K562 (cell line): Measurements from ENCODE around the gene DCUN1D3. TPM values are rescaled to one million over a fixed set of nuclear protein-coding genes. Genes with fewer than 3 reads are reported as not detected.

Experiments used
- BDP1 ChIP-seq: IDR thresholded peaks from 3 replicates; pipeline ENCODE4 v1.6.1; 2011; ENCODE audit not compliant: insufficient read length, insufficient read depth
- BHLHE40 ChIP-seq: IDR thresholded peaks from 2 replicates; pipeline ENCODE4 v1.6.1; 2011; ENCODE audit warnings: low read length, improper control_type of control experiment
- CEBPB ChIP-seq: fragments of 450-650 bp; IDR thresholded peaks from 2 replicates; pipeline ENCODE4 v1.6.1; 2016; ENCODE audit warnings: missing genetic modification characterization, missing compliant biosample characterization
- CTBP1 ChIP-seq: fragments of 450-650 bp; IDR thresholded peaks from 2 replicates; pipeline ENCODE4 v1.6.1; 2016; ENCODE audit warnings: borderline replicate concordance
- HDAC6 ChIP-seq: IDR thresholded peaks from 2 replicates; pipeline ENCODE4 v1.6.1; 2012; ENCODE audit warnings: low read depth, mild to moderate bottlenecking, control low read depth, inconsistent platforms, low read length, moderate library complexity
- HNRNPL ChIP-seq: fragments of 200-400 bp; formaldehyde crosslinking; IDR thresholded peaks from 2 replicates; pipeline ENCODE4 v1.6.1; 2017; ENCODE audit warnings: low read depth, mild to moderate bottlenecking, low read length
- MLX ChIP-seq, 2 experiments: fragments of 450-650 bp in 1 of 2; sonication (generic) in 1 of 2; formaldehyde crosslinking; conservative IDR thresholded peaks; 2 replicates each; pipeline versions ENCODE4 v1.4.0 to v1.8.1; 2020 to 2022; ENCODE audit warnings: mild to moderate bottlenecking in 1 of 2, missing genetic modification reagents in 1 of 2
- POU5F1 ChIP-seq: fragments of 150-350 bp; IDR thresholded peaks from 2 replicates; pipeline ENCODE4 v1.6.1; 2014; ENCODE audit warnings: borderline replicate concordance, low read length, low read depth, mild to moderate bottlenecking; ENCODE audit not compliant: partially characterized antibody
- SMAD4 ChIP-seq: fragments of 250-450 bp; sonication (Bioruptor Pico); conservative IDR thresholded peaks from 2 replicates; pipeline ENCODE4 v1.8.0; 2021; ENCODE audit warnings: inconsistent platforms, mild to moderate bottlenecking, moderate library complexity
- SMARCE1 ChIP-seq: fragments of 450-650 bp; IDR thresholded peaks from 2 replicates; pipeline ENCODE4 v1.7.1; 2016; ENCODE audit warnings: mild to moderate bottlenecking
- THRB ChIP-seq: fragments of 450-650 bp; formaldehyde crosslinking; conservative IDR thresholded peaks from 2 replicates; pipeline ENCODE4 v1.4.0; 2022; ENCODE audit warnings: mild to moderate bottlenecking, missing genetic modification characterization
- TRIM28 ChIP-seq: fragments of 450-650 bp; IDR thresholded peaks from 2 replicates; pipeline ENCODE4 v1.6.1; 2017
- ZFX ChIP-seq: sonication (generic); formaldehyde crosslinking; IDR thresholded peaks from 2 replicates; pipeline ENCODE4 v1.8.0; 2022; ENCODE audit warnings: mild to moderate bottlenecking, missing genetic modification reagents, moderate library complexity
- ZNF217 ChIP-seq: sonication (generic); formaldehyde crosslinking; IDR thresholded peaks from 2 replicates; pipeline ENCODE4 v1.8.0; 2022; ENCODE audit warnings: mild to moderate bottlenecking, missing genetic modification reagents
- polyA plus RNA-seq, 8 experiments: library from polyadenylated mRNA; depleted of rRNA in 4 of 8; stranded (reverse) in 5 of 8; unstranded in 3 of 8; fragments of >200 nt; fragmentation: Nextera tagmentation in 2 of 8; fragmentation: Illumina TruSeq in 1 of 8; extraction: Ambion mirVana in 2 of 8; extraction: Trizol in 1 of 8; gene quantifications; 2 replicates each; pipeline versions ENCODE4 v1.2.1 to v1.2.3, GENCODE V29; 2011 to 2014; ENCODE audit warnings: inconsistent platforms in 1 of 8, missing spikeins in 1 of 8
- total RNA-seq, 7 experiments: library from RNA; depleted of rRNA in 6 of 7; stranded (reverse); fragments of >200 nt in 6 of 7; fragmentation: Illumina TruSeq in 2 of 7; extraction: Trizol in 2 of 7; gene quantifications; 2 replicates each; pipeline versions ENCODE4 v1.2.1 to v1.2.3, GENCODE V29; 2011 to 2021; ENCODE audit warnings: low replicate concordance in 1 of 7
- TF ChIP-seq, protein P1 (sequence below): fragments of 200-800 bp; sonication (Bioruptor generic); IDR thresholded peaks from 2 replicates; pipeline ENCODE4 v1.6.1; 2017; ENCODE audit warnings: missing genetic modification characterization, missing compliant biosample characterization
- TF ChIP-seq, protein P2 (sequence below): fragments of 450-650 bp; IDR thresholded peaks from 2 replicates; pipeline ENCODE4 v1.6.1; 2016; ENCODE audit warnings: low read depth

DCUN1D3 gene
- total and polyA plus RNA-seq, 9 of the 15 experiments (the other 6 are each of a cell fraction or from before 2014, with no cell fraction given) = 1.0 to 4.7 (median 2.2) TPM

DNA sequence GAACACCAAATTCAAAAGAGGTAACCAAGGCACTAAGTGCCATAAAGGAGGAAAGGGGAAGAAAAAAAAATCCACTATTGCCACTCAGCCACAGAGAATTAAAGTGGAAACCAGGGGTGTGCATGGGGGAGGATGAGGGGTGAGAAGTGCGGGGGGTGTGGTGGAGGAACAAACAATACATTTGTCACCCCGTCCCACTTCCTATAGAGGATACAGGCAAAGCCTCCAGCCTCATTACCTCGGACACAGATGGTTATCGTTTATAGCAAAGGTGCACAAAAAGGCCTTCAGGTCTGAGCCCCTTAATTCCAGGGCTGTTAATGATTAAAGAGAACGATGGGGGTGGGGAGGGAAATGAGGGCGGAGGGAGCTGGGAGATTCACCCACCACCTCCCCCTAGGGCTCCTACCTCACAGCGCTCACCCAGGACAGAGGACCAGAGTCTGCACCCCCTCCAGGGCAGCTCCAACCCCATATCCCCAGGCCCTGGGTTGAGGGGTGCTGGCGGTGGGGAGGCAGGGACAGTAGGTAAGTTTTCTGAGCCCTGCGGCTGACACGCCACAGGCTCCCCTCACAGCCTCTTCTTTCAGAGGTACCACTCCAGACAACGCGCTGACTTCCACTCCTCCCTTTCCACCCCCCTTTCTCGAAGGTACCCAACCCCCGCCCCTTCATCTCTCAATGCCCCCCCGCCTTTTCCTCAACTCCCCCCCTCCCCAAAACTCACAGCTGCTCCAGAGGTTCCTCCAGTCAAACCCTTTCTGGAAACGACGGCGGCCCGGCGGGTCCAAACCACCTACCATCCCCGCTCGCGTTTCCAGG lies 470 bp downstream of the DCUN1D3 start (continued):
- TF ChIP-seq SMAD4 (CRISPR knock-in tag) (0 out of 2 replicates have a peak, but pooled peaks have one; percentile 11), CEBPB (tag) (no peak), BHLHE40 (no peak), SMARCE1 (0 out of 2 replicates have a peak, but pooled peaks have one; percentile 22), HNRNPL (no peak), THRB (CRISPR knock-in tag) (0 out of 2 replicates have a peak, but pooled peaks have one; percentile 22), CTBP1 (peak; percentile 15; the same call in 1 of the 2 replicates), MLX (CRISPR knock-in tag; conservative IDR thresholded peaks at IDR 0.05) (no peak), HDAC6 (no peak), POU5F1 (peak; percentile 12), ZNF217 (CRISPR knock-in tag) (no peak), ZFX (CRISPR knock-in tag) (no peak), TRIM28 (no peak), BDP1 (no peak)
- TF ChIP-seq, protein P1, sequence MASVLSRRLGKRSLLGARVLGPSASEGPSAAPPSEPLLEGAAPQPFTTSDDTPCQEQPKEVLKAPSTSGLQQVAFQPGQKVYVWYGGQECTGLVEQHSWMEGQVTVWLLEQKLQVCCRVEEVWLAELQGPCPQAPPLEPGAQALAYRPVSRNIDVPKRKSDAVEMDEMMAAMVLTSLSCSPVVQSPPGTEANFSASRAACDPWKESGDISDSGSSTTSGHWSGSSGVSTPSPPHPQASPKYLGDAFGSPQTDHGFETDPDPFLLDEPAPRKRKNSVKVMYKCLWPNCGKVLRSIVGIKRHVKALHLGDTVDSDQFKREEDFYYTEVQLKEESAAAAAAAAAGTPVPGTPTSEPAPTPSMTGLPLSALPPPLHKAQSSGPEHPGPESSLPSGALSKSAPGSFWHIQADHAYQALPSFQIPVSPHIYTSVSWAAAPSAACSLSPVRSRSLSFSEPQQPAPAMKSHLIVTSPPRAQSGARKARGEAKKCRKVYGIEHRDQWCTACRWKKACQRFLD = no peak
- TF ChIP-seq, protein P2, sequence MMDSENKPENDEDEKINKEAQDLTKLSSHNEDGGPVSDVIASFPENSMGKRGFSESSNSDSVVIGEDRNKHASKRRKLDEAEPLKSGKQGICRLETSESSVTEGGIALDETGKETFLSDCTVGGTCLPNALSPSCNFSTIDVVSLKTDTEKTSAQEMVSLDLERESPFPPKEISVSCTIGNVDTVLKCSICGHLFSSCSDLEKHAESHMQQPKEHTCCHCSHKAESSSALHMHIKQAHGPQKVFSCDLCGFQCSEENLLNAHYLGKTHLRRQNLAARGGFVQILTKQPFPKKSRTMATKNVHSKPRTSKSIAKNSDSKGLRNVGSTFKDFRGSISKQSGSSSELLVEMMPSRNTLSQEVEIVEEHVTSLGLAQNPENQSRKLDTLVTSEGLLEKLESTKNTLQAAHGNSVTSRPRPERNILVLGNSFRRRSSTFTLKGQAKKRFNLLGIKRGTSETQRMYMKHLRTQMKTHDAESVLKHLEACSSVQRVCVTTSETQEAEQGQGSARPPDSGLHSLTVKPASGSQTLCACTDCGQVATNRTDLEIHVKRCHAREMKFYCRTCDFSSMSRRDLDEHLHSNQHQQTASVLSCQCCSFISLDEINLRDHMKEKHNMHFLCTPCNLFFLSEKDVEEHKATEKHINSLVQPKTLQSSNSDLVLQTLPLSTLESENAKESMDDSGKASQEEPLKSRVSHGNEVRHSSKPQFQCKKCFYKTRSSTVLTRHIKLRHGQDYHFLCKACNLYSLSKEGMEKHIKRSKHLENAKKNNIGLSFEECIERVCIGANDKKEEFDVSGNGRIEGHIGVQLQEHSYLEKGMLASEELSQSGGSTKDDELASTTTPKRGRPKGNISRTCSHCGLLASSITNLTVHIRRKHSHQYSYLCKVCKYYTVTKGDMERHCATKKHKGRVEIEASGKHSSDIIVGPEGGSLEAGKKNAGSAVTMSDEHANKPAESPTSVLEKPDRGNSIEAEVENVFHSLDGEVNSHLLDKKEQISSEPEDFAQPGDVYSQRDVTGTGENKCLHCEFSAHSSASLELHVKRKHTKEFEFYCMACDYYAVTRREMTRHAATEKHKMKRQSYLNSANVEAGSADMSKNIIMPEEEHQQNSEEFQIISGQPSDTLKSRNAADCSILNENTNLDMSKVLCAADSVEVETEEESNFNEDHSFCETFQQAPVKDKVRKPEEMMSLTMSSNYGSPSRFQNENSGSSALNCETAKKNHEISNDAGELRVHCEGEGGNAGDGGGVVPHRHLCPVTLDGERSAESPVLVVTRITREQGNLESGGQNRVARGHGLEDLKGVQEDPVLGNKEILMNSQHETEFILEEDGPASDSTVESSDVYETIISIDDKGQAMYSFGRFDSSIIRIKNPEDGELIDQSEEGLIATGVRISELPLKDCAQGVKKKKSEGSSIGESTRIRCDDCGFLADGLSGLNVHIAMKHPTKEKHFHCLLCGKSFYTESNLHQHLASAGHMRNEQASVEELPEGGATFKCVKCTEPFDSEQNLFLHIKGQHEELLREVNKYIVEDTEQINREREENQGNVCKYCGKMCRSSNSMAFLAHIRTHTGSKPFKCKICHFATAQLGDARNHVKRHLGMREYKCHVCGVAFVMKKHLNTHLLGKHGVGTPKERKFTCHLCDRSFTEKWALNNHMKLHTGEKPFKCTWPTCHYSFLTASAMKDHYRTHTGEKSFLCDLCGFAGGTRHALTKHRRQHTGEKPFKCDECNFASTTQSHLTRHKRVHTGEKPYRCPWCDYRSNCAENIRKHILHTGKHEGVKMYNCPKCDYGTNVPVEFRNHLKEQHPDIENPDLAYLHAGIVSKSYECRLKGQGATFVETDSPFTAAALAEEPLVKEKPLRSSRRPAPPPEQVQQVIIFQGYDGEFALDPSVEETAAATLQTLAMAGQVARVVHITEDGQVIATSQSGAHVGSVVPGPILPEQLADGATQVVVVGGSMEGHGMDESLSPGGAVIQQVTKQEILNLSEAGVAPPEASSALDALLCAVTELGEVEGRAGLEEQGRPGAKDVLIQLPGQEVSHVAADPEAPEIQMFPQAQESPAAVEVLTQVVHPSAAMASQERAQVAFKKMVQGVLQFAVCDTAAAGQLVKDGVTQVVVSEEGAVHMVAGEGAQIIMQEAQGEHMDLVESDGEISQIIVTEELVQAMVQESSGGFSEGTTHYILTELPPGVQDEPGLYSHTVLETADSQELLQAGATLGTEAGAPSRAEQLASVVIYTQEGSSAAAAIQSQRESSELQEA = peak; percentile 89
